HepG2 (cell line): ENCODE results near the gene KRT10. TPM values are rescaled to one million over a fixed set of nuclear protein-coding genes. Genes with fewer than 3 reads are reported as not detected.

ENCODE experiments used
- ATAC-seq: fragments of 200-7000 bp; cut with Tn5 transposase; 3 replicates; pipeline ENCODE4 v1.9.1; 2020; ENCODE audit warnings: mild to moderate bottlenecking, moderate library complexity
- BruUV-seq: library from RNA; stranded (reverse); fragments of 400-500 nt; replicated peaks from 2 replicates; lab custom pipeline; 2021; lab: Mats Ljungman, UMichigan
- CTCF ChIA-PET: fragments of 300-600 bp; formaldehyde crosslinking; extraction: SDS; loops from one replicate; lab custom pipeline; 2021; ENCODE audit warnings: low total read pairs, inconsistent platforms, low intra/inter-chr PET ratio; lab: Yijun Ruan, JAX
- POLR2A ChIA-PET: fragments of 350-600 bp; sonication (Branson Sonifier 250); formaldehyde crosslinking; loops from one replicate; lab custom pipeline; 2020; ENCODE audit warnings: antibody characterized with exemption, inconsistent platforms; lab: Yijun Ruan, JAX
- DNase-seq: peaks from one replicate; pipeline ENCODE4 v3.0.0-alpha.2; 2015; ENCODE audit warnings: low spot score
- FAIRE-seq: peaks from 3 replicates; lab custom pipeline; 2011; peaks lifted over from hg19 to GRCh38; lab: Jason Lieb, UNC
- H2AFZ ChIP-seq: one replicate; pipeline ENCODE4 v1.6.1; 2011; ENCODE audit warnings: low read length, inconsistent platforms
- H3K27ac ChIP-seq: fragments of 300-600 bp; 3 replicates; pipeline ENCODE4 v1.8.0; 2011; ENCODE audit warnings: mixed run types, mild to moderate bottlenecking, mixed read lengths, low read length, inconsistent platforms; ENCODE audit not compliant: insufficient read depth; ENCODE audit errors: extremely low read length
- H3K27me3 ChIP-seq, 2 experiments: fragments of 200-600 bp in 1 of 2; 2 replicates in 1 of 2; 3 replicates in 1 of 2; pipeline versions ENCODE4 v1.6.0 to v1.8.0; 2011; ENCODE audit warnings: low read length in 2 of 2, mild to moderate bottlenecking in 2 of 2, moderate library complexity in 2 of 2, inconsistent platforms in 1 of 2; ENCODE audit not compliant: insufficient read depth in 2 of 2, control insufficient read depth in 1 of 2
- H3K36me3 ChIP-seq, 2 experiments: fragments of 200-600 bp in 1 of 2; replicated peaks in 1 of 2; 2 replicates in 1 of 2; 3 replicates in 1 of 2; pipeline versions ENCODE4 v1.5.1 to v1.8.0; 2011; ENCODE audit warnings: low read length in 2 of 2, inconsistent platforms in 1 of 2; ENCODE audit not compliant: insufficient read depth in 2 of 2, control insufficient read depth in 1 of 2
- H3K4me1 ChIP-seq: 2 replicates; pipeline ENCODE4 v1.5.1; 2012; ENCODE audit warnings: low read length, inconsistent platforms; ENCODE audit not compliant: insufficient read depth
- H3K4me2 ChIP-seq: 2 replicates; pipeline ENCODE4 v1.6.0; 2011; ENCODE audit warnings: low read depth, low read length, inconsistent platforms
- H3K4me3 ChIP-seq, 3 experiments: fragments of 200-600 bp in 1 of 3; sonication (generic), shearing (Covaris generic) in 1 of 3; replicated peaks in 1 of 3; 2 replicates each; pipeline ENCODE4 v1.5.1; 2011 to 2016; ENCODE audit warnings: low read length in 3 of 3, inconsistent platforms in 2 of 3, low read depth in 2 of 3, mild to moderate bottlenecking in 2 of 3, control low read depth in 1 of 3, mixed read lengths in 1 of 3; ENCODE audit not compliant: insufficient read depth in 1 of 3
- H3K79me2 ChIP-seq: one replicate; pipeline ENCODE4 v1.6.1; 2011; ENCODE audit warnings: low read length, inconsistent platforms; ENCODE audit not compliant: insufficient read depth
- H3K9ac ChIP-seq: 2 replicates; pipeline ENCODE4 v1.6.0; 2011; ENCODE audit warnings: mild to moderate bottlenecking, low read depth, low read length, inconsistent platforms; ENCODE audit not compliant: insufficient read depth
- H3K9me3 ChIP-seq: 2 replicates; pipeline ENCODE4 v1.5.1; 2012; ENCODE audit warnings: mild to moderate bottlenecking, low read length
- H4K20me1 ChIP-seq: 2 replicates; pipeline ENCODE4 v1.6.0; 2011; ENCODE audit warnings: inconsistent platforms, mild to moderate bottlenecking, low read length, moderate library complexity; ENCODE audit not compliant: insufficient read depth
- MZF1 ChIP-seq: sonication (generic); formaldehyde crosslinking; IDR thresholded peaks from 2 replicates; pipeline ENCODE4 v1.8.1; 2023; ENCODE audit warnings: mild to moderate bottlenecking, missing genetic modification reagents, borderline replicate concordance
- SAFB2 ChIP-seq: sonication (generic); formaldehyde crosslinking; IDR thresholded peaks from 2 replicates; pipeline ENCODE4 v1.5.1; 2020; ENCODE audit warnings: missing genetic modification reagents, low read depth, mild to moderate bottlenecking, borderline replicate concordance
- ZNF432 ChIP-seq: sonication (generic); formaldehyde crosslinking; IDR thresholded peaks from 2 replicates; pipeline ENCODE4 v1.5.0; 2020; ENCODE audit warnings: missing genetic modification reagents, mild to moderate bottlenecking, borderline replicate concordance
- ZNF768 ChIP-seq: sonication (generic); formaldehyde crosslinking; IDR thresholded peaks from 2 replicates; pipeline ENCODE4 v1.4.0; 2020; ENCODE audit warnings: missing genetic modification reagents
- ZNF780A ChIP-seq: sonication (generic); formaldehyde crosslinking; IDR thresholded peaks from 2 replicates; pipeline ENCODE4 v1.8.0; 2022; ENCODE audit warnings: mild to moderate bottlenecking, missing genetic modification reagents, moderate library complexity
- ZNF790 ChIP-seq: sonication (generic); formaldehyde crosslinking; IDR thresholded peaks from 2 replicates; pipeline ENCODE4 v1.8.0; 2022; ENCODE audit warnings: missing genetic modification reagents, mild to moderate bottlenecking, borderline replicate concordance
- WGBS: methylation state at CpG from one replicate; pipeline ENCODE4 v1.1.6; 2017; ENCODE audit warnings: low lambda C conversion rate; 5-methylcytosine and 5-hydroxymethylcytosine counted together
- in situ Hi-C: cut with HindIII; loops from 2 replicates; pipeline ENCODE4 v1.10.0; 2017; ENCODE audit warnings: low pct_unique_long_range_greater_than_20kb; ENCODE audit not compliant: extremely low pct_ligation_motif_present
- intact Hi-C: fragments of 100-400 bp; cut with micrococcal nuclease; formaldehyde crosslinking; loops from one replicate; pipeline ENCODE4 v1.10.0; 2022; ENCODE audit not compliant: unreplicated experiment
- polyA plus RNA-seq, 8 experiments: library from polyadenylated mRNA; depleted of rRNA in 3 of 8; stranded (reverse) in 7 of 8; unstranded in 1 of 8; fragments of >200 nt; fragmentation: Illumina TruSeq in 4 of 8; extraction: Trizol in 4 of 8; gene quantifications; 2 replicates each; pipeline versions ENCODE4 v1.2.1 to v1.2.3, GENCODE V29; 2011 to 2016; ENCODE audit warnings: low read depth in 4 of 8, missing spikeins in 1 of 8, mixed read lengths in 1 of 8; ENCODE audit not compliant: insufficient read depth in 1 of 8
- total RNA-seq, 5 experiments: library from RNA; depleted of rRNA; stranded (reverse); fragments of >200 nt; fragmentation: Illumina TruSeq; extraction: Trizol; gene quantifications; 2 replicates each; pipeline ENCODE4 v1.2.3, GENCODE V29; 2016; ENCODE audit warnings: low read depth in 1 of 5
- TF ChIP-seq, protein P1 (sequence below): sonication (generic); formaldehyde crosslinking; IDR thresholded peaks from 2 replicates; pipeline ENCODE4 v1.5.0; 2020; ENCODE audit warnings: mild to moderate bottlenecking, missing genetic modification reagents, moderate library complexity
- TF ChIP-seq, protein P2 (sequence below): sonication (generic); formaldehyde crosslinking; IDR thresholded peaks from 2 replicates; pipeline ENCODE4 v1.5.1; 2020; ENCODE audit warnings: mild to moderate bottlenecking, missing genetic modification reagents, moderate library complexity
- TF ChIP-seq, protein P3 (sequence below): sonication (generic); formaldehyde crosslinking; IDR thresholded peaks from 2 replicates; pipeline ENCODE4 v1.5.1; 2020; ENCODE audit warnings: mild to moderate bottlenecking, missing genetic modification reagents, borderline replicate concordance
- TF ChIP-seq, protein P4 (sequence below): sonication (generic); formaldehyde crosslinking; IDR thresholded peaks from 2 replicates; pipeline ENCODE4 v1.9.0; 2021; ENCODE audit warnings: missing genetic modification reagents, borderline replicate concordance
- TF ChIP-seq, protein P5 (sequence below): sonication (generic); formaldehyde crosslinking; IDR thresholded peaks from 2 replicates; pipeline ENCODE4 v1.4.0; 2020; ENCODE audit warnings: missing genetic modification reagents

The KRT10 gene
- total and polyA plus RNA-seq, 2 of the 13 experiments (the other 11 are each of a cell fraction or from before 2014, with no cell fraction given) = 25.1 to 27.5 TPM

DNA sequence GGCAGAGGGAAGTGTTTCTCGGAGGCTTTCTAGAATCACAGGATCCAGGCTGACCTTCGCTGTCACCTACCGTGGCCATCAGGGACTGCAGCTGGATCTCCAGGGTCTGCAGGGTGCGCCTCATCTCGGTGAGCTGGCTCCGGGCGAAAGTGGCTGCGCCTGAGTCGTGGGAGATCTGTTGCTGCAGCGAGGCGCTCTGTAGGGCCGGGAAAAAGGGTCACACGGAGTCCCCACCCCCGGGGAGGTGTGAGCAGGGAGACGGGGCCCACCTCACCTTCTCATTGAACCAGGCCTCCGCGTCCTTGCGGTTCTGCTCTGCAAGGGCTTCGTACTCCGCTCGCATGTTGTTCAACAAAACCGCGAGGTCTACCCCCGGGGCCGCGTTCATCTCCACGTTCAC is 25.6 kb downstream of the KRT10 start:
- no TSS peak for BruUV-seq
- Histone ChIP-seq H3K79me2 (no peaks in the 10 kb centered on the region), H3K9ac (no peak overlapping the region), H3K9me3 (no peaks in the 10 kb centered on the region), H3K4me2 (no peak overlapping the region), H3K4me3 (no peak overlapping the region), H4K20me1 (no peaks in the 10 kb centered on the region), H3K36me3 (no peaks in the 10 kb centered on the region), H3K27me3 (peaks cover 0 to 31% of the 10 kb centered on the region in 2 experiments; a peak in 3 of 5 replicates), H3K4me1 (no peaks in the 10 kb centered on the region), H2AFZ (no peak overlapping the region), H3K27ac (no peak overlapping the region)
- DNase-seq = no peak
- ATAC-seq = peak; percentile 78
- ChIA-PET POLR2A (no interaction called here), CTCF (no interaction called here)
- in situ Hi-C loops (no loop called here), intact Hi-C loops (no loop called here)
- no peak for TF ChIP-seq MZF1 (CRISPR knock-in tag)
- no peak for TF ChIP-seq SAFB2 (CRISPR knock-in tag)
- TF ChIP-seq, protein P1, sequence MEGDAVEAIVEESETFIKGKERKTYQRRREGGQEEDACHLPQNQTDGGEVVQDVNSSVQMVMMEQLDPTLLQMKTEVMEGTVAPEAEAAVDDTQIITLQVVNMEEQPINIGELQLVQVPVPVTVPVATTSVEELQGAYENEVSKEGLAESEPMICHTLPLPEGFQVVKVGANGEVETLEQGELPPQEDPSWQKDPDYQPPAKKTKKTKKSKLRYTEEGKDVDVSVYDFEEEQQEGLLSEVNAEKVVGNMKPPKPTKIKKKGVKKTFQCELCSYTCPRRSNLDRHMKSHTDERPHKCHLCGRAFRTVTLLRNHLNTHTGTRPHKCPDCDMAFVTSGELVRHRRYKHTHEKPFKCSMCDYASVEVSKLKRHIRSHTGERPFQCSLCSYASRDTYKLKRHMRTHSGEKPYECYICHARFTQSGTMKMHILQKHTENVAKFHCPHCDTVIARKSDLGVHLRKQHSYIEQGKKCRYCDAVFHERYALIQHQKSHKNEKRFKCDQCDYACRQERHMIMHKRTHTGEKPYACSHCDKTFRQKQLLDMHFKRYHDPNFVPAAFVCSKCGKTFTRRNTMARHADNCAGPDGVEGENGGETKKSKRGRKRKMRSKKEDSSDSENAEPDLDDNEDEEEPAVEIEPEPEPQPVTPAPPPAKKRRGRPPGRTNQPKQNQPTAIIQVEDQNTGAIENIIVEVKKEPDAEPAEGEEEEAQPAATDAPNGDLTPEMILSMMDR (CRISPR knock-in tag) = 0 out of 2 replicates have a peak, but pooled peaks have one; percentile 14
- TF ChIP-seq ZNF768 (CRISPR knock-in tag) = 0 out of 2 replicates have a peak, but pooled peaks have one; percentile 7
- TF ChIP-seq ZNF790 = no peak
- TF ChIP-seq, protein P2, sequence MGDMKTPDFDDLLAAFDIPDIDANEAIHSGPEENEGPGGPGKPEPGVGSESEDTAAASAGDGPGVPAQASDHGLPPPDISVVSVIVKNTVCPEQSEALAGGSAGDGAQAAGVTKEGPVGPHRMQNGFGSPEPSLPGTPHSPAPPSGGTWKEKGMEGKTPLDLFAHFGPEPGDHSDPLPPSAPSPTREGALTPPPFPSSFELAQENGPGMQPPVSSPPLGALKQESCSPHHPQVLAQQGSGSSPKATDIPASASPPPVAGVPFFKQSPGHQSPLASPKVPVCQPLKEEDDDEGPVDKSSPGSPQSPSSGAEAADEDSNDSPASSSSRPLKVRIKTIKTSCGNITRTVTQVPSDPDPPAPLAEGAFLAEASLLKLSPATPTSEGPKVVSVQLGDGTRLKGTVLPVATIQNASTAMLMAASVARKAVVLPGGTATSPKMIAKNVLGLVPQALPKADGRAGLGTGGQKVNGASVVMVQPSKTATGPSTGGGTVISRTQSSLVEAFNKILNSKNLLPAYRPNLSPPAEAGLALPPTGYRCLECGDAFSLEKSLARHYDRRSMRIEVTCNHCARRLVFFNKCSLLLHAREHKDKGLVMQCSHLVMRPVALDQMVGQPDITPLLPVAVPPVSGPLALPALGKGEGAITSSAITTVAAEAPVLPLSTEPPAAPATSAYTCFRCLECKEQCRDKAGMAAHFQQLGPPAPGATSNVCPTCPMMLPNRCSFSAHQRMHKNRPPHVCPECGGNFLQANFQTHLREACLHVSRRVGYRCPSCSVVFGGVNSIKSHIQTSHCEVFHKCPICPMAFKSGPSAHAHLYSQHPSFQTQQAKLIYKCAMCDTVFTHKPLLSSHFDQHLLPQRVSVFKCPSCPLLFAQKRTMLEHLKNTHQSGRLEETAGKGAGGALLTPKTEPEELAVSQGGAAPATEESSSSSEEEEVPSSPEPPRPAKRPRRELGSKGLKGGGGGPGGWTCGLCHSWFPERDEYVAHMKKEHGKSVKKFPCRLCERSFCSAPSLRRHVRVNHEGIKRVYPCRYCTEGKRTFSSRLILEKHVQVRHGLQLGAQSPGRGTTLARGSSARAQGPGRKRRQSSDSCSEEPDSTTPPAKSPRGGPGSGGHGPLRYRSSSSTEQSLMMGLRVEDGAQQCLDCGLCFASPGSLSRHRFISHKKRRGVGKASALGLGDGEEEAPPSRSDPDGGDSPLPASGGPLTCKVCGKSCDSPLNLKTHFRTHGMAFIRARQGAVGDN (CRISPR knock-in tag) = 0 out of 2 replicates have a peak, but pooled peaks have one; percentile 21
- TF ChIP-seq, protein P3, sequence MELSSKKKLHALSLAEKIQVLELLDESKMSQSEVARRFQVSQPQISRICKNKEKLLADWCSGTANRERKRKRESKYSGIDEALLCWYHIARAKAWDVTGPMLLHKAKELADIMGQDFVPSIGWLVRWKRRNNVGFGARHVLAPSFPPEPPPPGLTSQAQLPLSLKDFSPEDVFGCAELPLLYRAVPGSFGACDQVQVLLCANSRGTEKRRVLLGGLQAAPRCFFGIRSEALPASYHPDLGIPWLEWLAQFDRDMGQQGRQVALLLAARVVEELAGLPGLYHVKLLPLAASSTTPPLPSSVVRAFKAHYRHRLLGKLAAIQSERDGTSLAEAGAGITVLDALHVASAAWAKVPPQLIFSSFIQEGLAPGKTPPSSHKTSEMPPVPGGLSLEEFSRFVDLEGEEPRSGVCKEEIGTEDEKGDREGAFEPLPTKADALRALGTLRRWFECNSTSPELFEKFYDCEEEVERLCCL = no peak
- TF ChIP-seq ZNF432 (CRISPR knock-in tag) = no peak
- TF ChIP-seq ZNF780A (CRISPR knock-in tag) = no peak
- TF ChIP-seq, protein P4, sequence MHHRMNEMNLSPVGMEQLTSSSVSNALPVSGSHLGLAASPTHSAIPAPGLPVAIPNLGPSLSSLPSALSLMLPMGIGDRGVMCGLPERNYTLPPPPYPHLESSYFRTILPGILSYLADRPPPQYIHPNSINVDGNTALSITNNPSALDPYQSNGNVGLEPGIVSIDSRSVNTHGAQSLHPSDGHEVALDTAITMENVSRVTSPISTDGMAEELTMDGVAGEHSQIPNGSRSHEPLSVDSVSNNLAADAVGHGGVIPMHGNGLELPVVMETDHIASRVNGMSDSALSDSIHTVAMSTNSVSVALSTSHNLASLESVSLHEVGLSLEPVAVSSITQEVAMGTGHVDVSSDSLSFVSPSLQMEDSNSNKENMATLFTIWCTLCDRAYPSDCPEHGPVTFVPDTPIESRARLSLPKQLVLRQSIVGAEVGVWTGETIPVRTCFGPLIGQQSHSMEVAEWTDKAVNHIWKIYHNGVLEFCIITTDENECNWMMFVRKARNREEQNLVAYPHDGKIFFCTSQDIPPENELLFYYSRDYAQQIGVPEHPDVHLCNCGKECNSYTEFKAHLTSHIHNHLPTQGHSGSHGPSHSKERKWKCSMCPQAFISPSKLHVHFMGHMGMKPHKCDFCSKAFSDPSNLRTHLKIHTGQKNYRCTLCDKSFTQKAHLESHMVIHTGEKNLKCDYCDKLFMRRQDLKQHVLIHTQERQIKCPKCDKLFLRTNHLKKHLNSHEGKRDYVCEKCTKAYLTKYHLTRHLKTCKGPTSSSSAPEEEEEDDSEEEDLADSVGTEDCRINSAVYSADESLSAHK = no peak
- TF ChIP-seq, protein P5, sequence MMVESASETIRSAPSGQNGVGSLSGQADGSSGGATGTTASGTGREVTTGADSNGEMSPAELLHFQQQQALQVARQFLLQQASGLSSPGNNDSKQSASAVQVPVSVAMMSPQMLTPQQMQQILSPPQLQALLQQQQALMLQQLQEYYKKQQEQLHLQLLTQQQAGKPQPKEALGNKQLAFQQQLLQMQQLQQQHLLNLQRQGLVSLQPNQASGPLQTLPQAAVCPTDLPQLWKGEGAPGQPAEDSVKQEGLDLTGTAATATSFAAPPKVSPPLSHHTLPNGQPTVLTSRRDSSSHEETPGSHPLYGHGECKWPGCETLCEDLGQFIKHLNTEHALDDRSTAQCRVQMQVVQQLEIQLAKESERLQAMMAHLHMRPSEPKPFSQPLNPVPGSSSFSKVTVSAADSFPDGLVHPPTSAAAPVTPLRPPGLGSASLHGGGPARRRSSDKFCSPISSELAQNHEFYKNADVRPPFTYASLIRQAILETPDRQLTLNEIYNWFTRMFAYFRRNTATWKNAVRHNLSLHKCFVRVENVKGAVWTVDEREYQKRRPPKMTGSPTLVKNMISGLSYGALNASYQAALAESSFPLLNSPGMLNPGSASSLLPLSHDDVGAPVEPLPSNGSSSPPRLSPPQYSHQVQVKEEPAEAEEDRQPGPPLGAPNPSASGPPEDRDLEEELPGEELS (CRISPR knock-in tag) = no peak
- FAIRE-seq = no peak
- WGBS = 32% methylated on average over 26 of the region's 27 CpGs
